Central memory CD4-positive, alpha-beta T cell (primary cell): ENCODE measurements around the gene SORCS1.

Experiments used
- DNase-seq: peaks from one replicate; pipeline ENCODE4 v3.0.0; 2022

SORCS1 gene

DNA sequence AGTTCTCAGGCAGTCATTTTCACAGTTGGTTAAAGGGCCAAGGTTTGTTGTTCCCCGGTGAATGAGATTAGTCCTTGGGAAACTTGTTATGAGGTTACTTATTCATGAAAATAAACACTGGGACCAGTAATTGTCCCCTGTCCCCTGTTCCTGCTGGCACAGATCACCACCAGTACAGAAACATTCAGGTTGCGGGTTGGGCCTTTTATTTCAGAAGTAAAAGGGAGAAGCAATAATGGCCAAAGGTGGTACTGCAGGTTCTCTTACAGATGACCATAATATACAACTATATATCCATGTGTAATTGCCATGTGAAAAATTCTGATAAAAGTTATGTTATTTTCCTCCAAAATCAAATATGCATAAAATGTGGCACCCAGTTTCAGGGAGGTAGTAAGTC is 442.0 kb downstream of the SORCS1 start:
- no peak for DNase-seq

DNA sequence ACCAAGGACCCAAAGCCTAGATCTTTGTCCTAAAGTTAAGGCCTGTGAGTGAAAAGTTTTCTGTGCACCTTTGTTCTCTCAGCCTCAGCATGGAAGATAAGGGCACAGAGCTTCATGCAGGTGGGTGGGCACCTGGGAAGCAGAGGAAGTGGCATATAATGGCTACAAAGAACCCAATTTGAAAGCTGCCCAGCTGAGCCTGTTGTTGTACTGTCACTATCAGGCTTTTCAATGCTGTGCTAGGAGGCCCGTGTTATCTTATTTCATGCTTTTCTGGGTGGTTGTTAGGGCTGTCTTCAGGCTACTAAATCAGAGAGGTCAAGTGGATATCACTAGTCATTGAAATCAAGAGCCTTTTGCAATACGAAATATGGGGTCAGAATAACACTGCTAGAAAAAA is 443.8 kb downstream of the SORCS1 start:
- no peak for DNase-seq

DNA sequence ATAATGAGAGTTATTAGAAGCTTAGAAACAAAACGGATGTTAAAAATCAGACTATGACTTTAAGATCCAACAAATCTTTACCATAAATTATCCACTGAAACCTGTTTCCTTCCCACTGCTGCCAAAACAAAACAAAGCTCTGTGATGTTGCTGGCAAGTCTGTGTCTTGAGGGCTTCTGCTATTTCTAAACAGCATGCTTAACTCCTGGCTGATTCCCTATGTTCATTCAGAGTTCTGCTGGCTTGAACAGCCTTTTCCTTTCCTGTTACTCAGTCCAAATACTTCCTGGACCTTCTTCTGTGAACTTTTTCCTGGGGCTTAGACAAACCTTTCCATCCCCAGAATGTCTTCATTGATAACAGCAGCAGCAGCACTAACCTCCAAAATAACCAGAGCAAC is 448.1 kb downstream of the SORCS1 start:
- DNase-seq, result no peak

DNA sequence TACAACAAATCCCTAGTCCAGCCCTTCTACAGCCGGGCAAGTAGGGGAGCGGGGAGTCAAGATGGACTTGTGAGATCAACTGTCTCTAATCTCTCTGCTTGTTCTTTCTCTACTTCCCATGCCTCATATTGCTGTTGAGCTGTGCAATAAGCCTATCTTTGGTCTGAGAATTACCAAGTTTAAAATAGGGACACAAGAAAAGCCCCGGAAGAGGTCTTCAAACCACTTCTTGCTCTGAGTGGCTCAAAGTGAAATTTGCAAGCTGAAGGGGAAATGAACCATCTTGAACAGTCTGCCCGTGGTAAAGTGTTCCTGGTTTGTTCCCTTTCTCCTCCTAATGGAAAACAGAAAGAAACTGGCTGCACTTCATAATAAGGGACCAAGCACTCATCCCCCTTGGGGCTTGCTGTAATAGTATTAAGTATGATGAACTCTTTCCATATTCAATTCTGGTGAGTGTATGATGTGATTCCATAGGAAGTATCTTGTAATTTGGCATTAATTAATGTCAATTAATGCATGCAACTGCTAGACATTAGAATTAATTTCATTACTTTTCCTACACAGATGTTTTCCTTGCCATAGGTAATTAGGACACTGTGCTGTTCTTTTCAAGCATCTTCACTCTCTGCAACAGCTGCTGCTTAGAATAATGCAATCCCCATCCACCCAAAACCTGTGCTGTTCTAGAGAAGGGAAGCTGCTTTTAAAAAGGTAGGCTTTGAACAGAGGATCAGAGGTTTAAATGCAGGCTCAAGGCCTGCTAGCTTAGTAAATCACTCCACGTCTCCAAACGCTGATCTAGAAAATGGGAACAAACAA is 449.6 kb downstream of the SORCS1 start:
- no peak for DNase-seq

DNA sequence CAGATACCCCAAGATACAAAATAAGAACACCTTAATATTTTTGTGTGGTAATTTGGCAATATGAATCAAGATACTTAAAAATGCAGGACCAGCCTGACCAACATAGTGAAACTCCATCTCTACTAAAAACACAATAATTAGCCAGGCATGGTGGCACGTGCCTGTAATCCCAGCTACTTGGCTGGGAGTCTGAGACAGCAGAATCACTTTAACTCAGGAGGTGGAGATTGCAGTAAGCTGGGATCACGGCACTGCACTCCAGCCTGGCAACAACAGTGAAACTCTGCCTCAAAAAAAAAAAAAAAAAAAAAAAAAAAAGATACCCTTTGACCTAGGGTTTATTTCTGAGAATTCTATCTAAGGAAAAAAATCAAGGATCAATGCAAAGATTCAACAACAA is 450.7 kb downstream of the SORCS1 start:
- DNase-seq, result no peak

DNA sequence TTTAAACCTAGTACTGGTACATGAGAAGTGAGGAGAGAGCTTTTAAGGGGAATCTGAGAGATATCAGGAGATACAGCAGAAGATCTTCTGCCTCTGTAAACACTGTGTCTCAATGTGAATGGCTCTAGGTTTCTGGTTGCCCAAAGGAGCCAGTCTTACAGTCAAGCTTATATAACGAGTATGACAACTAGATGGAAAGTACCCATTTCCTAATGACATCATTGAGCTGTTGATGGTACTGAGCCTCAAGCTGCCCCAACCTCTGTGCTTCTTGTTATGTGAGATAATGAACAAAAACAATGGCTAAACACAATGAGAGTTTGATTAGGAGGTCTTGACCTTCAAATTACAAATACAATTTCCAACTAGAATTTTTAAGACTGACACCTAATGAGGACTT is 451.5 kb downstream of the SORCS1 start:
- DNase-seq, result no peak

DNA sequence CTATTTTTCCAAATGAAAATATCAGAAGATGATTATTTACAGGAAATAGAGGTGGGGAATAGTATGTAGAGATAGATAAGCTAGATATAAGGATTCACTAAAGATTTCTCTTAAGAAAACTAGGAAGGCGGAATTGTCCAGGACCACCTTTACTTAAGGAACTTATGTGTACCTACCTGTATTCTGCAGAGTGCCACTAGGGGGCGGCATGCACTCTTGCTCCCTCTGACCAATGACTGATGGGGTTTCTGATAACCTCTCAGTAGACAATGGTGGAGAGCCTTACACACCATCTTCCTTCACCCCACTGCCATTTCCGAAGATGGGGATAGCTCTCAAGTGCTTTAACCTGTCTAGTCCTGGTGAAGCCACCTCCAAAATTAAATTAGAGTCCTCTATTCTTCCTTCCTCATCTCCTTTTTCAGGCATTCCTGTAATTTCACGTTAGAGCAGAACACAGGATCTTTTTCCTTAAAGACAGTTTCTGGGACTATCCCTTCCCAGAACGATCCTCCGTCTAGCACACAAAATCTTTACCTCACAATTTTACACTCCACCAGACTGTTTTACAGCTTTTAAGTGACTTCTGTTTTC is 453.1 kb downstream of the SORCS1 start:
- no peak for DNase-seq

DNA sequence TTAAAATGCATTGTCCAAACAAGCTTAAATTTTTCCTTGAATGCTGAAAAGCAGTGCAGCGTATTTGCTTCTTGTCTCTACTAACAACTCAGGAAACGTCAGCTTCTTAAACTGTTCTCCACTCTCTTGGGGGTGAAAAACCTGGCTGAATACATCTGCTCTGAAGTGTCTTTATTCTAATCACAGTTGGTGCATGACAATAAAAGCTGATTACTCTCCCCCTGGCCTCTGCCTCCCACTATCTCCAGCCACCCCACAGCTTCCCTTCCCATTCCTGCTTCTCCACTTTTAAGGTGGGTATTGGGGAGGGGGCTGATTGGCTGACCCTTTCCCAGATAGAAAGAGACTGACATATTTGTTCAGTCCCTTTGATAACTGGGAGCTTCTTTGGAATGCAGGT is 456.0 kb downstream of the SORCS1 start:
- DNase-seq, result no peak

DNA sequence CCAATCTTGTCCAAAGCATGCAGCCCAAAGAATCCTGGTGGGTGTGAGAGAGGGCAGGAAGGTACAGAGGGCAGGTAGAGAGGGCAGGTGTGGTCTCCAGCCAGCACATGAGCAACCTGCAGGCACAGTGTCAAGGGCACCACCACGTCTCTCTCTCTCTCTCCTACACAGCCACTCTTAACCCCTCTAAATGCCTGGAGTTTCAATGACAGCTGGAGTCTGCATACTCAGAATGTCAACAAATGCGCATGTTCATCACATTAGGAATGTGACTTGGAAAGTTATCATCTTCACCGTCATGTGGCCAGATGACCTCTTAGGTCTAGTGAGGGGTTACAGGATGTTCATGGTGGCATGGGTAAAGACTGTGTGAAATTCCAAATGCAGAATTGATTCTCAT is 456.8 kb downstream of the SORCS1 start:
- no peak for DNase-seq

DNA sequence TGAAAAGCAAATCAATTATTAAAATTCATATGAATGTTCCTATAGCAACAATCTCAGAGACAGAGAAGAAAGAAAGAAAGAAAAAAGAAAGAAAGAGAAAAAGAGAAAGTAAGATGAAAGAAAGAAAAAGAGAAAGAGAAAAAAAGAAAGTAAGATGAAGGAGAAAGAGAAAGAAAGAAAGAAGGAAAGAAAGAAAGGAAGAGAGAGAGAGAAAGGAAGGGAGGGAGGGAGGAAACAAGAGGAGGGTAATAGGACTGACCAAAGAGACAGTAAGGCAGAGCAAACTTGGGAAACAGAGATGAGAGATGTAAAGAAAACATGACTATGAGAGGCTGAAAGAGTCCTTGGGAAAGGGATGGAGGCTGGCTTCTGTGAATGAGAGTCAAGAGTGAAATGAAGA is 458.4 kb downstream of the SORCS1 start:
- no peak for DNase-seq

DNA sequence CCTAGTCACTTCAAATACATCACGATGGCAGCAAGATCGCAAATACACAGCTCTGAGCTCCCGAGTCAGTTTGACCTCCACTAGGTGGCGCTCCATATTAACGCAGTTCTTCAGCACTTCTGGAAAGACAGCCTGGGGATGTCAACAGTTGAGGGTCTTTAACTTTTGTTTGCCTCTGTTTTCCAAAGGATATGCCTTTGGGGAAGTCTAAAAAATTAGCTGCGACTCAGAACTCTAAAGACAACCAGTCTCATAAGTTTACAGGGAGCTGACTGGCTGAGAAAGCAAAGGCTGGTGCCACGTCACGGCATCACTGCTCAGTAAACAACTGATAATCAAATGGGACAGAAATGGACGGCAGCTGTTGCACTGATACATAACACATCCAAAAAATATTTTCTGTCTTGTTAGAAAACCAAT is 458.8 kb downstream of the SORCS1 start:
- DNase-seq, result no peak

DNA sequence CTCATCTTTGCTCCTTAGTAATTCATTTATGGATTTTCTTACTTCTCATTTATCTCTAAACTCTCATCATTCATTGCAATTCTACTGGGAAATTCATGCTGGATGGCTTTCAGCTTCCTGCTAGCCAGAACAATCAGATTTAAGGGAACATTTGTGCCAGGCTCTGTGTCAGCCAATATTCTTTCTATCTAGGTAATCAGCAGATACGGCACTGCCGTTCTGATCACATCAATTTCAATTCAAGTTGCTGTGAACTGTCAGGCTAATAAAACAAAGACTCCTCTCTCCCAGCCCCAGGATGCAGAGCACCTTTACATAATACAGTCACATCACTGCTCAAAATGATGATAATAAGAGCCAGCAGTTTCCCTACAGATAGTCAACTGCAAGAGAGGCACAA is 468.3 kb downstream of the SORCS1 start:
- DNase-seq, result no peak

DNA sequence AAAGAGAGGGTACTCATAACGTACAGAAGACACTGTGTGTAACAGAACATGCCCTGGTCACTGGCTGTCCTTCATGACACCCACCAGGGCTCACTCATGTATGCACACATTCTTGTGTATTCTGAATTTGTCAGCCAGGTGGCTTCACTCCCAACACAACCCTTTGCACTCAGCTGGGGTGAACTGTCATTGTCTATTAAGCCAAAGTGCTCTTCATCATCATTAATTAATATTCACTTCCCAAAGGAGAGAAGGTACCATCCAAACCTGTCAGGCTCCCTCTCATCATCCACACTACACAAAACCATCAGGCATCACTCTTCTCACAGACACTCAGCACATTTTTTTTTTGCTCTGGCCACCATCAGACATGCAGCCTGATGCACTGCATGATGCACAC is 469.8 kb downstream of the SORCS1 start:
- DNase-seq, result no peak

DNA sequence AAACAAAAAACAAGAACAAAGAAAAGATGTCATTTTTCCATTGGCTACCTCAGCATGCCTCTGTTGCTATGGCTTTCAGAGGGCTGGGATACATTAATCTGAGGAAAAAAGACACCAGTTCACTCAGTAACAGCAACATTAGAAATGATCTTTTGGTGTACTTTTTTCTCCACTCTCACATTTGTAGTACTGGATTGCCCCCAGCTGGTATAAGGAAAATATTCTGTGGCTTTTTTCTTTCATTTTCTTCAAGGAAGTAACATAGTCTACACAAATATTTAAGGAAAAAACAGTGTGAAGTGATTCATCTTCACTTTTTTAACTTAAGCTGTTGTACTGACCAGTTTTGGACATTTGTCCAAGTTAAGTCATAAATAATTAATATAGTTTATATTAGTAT is 482.3 kb downstream of the SORCS1 start:
- DNase-seq, result no peak

DNA sequence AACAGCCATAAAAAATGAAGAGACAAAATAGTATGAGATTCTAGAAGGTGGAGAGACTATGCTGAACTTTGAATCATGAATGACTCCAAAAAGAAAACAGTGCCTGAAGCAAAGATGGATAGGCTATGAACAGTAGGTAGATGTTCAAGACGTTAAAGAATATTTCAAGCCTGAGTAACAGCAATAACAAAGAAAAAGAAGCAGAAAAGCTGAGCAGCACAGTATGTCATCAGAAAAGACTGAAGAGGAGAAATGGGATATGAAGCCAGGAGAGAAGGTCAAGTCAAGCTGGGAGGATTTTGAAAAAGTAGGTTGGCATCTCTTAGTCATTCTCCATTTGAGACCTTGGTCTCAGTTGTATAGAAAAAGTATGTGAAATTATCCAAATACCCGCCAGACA is 484.4 kb downstream of the SORCS1 start:
- DNase-seq, result no peak

DNA sequence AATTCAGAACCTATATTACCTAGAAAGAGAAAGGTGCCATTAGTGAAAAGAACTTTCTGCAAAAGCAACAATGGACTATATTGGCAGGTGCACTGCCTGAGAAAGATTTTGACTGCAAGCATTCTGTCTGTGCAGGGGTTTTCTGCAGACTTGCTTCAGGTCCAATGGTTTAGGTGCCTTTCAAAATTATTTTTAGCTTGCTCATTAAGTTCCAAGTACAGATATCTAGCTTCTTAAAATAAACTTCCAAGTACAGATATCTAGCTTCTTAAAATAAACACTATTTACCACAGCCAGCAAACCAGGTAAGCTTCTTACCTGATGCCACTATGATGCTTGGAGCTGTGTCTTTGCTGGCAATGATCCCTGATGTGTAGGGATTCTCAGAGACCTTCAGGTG is 485.2 kb downstream of the SORCS1 start:
- DNase-seq, result no peak

DNA sequence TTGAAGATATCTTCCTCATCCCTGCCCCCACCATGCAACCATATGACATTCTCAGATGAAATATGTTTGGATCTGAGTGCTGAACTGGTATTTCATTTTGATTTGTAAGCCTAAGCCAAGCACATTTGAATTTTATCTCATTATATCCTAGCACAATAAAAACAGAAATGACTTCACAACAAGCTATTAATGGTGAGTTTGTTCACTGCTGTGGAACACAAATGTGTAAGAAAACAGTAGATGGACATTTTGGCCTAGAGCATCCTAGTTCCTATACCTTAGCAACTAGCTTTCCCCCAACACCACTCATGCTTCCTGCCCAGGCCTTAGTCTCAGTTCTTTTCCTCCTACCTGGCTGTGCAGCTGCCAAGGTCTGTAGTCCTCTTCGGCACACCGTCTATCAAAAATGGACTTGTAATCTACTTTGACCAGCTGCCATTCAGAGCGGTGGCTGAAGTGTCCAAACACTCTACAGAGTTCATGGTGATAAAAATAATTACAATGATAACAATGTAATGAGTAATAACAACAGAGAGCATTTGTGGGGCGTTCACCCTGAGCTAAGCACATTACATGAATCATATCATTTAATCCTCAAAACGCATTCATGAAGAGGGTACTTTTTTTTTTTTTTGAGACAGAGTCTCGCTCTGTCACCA is 491.9 kb downstream of the SORCS1 start:
- DNase-seq, result no peak

DNA sequence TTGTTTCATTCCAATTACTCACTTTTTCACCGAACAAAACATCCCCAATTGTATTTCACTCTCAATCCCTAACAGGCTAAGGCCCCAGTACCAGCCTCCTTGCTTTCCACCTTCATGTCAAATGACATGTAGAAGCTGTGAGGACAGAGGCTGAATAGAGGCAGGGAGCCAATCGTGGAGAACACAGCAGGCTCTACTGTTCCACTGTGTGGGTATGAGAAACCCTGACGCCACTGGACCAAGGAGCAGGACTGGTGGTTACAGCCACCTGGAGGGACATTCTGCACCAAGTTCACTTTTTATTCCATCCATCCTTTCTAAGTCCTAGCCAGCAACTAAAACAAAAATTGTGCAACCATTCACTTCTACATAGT is 502.8 kb downstream of the SORCS1 start:
- DNase-seq, result no peak

DNA sequence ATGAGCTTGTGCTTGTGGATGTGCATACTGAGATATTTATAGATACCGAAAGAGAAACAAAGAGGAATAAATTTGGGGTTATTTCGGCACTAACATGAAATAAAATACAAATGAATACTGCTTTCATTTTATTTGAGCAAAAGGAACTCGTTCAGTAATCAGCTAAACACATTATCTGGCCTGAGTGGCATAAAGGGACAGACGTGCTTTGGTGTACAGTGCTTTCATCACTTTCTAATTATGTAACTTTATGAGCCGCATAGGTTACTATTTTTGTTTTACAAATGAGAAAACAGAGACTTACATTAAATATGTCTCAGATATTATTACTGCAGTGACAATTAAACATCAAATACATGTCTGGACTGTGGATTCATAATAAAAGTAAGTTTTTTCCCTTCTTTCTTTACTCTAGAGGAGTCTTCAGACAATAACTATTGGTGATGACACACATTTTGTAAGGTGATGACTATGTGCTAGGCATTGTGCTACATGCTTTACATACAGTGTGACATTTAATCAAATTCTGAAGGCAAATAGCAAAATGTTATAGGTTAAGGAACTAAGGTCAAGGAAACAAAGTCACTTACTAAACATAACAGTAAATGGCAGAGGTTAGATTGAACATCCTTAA is 503.3 kb downstream of the SORCS1 start:
- no peak for DNase-seq

DNA sequence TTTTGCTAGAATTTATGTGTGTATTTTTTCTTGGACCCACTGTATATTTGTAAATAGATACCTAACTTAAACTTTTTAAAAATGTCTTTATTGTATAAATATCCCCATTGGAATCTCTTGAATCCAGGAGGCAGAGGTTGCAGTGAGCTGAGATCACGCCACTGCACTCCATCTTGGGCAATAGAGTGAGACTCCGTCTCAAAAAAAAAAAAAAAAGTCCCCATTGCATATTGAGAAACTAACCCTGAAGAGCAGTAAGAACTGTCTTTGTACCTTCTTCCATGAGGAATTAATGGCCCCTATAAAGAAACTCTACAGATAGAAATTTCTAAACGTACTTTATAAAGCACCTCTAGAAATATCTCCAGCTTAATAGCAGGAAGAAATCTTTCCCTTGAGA is 504.0 kb downstream of the SORCS1 start:
- no peak for DNase-seq

DNA sequence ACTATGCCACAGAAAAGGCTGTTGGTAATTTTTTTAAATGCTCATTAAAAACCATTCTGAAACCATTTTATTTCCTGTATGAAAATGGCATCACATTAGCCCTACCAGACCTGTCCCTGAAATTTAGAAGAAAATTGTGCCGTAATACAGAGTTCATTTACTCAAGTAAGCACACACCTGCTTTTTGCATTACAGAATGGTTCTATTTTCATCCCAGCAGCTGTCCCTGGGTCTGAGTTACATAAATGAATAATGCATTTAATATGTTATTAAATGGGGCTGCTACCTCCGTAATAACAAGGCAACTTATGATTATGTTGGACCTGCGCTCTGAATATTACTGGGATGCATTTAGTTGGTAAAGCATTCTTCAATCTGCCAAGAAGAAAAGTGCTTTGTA is 508.9 kb downstream of the SORCS1 start:
- no peak for DNase-seq

DNA sequence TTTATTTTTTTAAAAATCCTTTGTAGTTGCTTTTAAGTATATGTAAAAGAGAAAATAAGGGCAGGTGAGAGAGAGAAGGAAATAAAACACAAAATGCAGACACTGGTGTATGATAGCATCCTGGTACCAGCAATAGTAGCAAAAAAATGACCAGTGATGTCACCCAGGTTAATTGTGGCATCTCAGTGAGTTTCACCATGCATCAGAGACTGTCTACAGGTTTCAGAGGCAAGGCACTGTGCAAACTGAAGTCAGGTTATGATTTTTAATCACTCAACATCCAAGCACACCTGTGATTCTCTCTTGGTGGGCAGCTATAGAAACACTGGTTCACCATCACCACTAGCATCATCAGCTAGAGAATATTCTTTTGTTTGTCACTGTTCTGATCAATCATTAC is 509.3 kb downstream of the SORCS1 start:
- no peak for DNase-seq

DNA sequence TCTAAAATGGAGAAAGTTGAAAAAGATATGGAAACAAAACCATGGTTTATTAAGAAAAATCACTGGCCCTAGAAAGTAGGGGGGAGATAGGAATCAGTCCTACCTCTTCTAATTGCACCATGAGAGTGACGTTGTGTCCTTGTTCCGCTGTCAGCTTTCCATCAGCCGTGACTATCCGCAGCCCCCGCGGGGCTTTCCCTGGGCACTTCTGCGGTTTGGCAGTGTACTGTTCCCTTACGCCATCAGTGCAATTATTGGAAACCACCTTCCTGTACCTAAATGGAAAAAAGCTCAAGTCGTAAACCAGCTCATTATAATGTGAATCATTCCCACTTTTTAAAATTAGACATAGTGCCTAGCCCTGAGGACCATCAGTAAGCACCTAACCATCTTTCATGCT is 512.2 kb downstream of the SORCS1 start:
- DNase-seq, result no peak
